Measurements from ENCODE around the gene CUL9. TPM values are rescaled to one million over a fixed set of nuclear protein-coding genes. Genes with fewer than 3 reads are reported as not detected.

CUL9 gene
- total RNA-seq, 2 experiments from 2014 or later, result 50.0 to 51.2 TPM

- H3K4me3 Mint-ChIP-seq, result no peak overlapping the region
- no peaks in the 10 kb centered on the region for H3K9me3 Mint-ChIP-seq (ENCODE audit: insufficient read depth)
- POLR2A ChIA-PET, result interaction anchor here (1.4 kb wide), 1 partner anchor 11 kb away, joined by 4 read pairs; no protein-coding TSS in a partner anchor
- ATAC-seq, result no peak
- H3K4me1 Mint-ChIP-seq (ENCODE audit: low read depth), result peaks cover 18% of the 10 kb centered on the region
- no peak overlapping the region for H3K27ac Mint-ChIP-seq
- H3K36me3 Mint-ChIP-seq (ENCODE audit: low read depth), result peaks cover 25% of the 10 kb centered on the region
- no peaks in the 10 kb centered on the region for H3K27me3 Mint-ChIP-seq (ENCODE audit: low read depth)
- CTCF ChIA-PET, result interaction anchor here (1.0 kb wide), 1 partner anchor 38 kb away, joined by 3 read pairs; the partner anchor contains the start of gene CUL9
- DNase-seq, result no peak
Observed at GRCh38 chr6:43219814-43220213, 37.8 kb downstream of the CUL9 start.

GRCh38 chr6:43220439-43220951, 38.5 kb downstream of the CUL9 start:
- Mint-ChIP-seq H3K9me3 (ENCODE audit: insufficient read depth) (no peaks in the 10 kb centered on the region), H3K27me3 (ENCODE audit: low read depth) (no peaks in the 10 kb centered on the region), H3K36me3 (ENCODE audit: low read depth) (peaks cover 27% of the 10 kb centered on the region), H3K27ac (no peak overlapping the region), H3K4me3 (no peak overlapping the region), H3K4me1 (ENCODE audit: low read depth) (peaks cover 24% of the 10 kb centered on the region)
- DNase-seq, result no peak
- CTCF ChIA-PET, result interaction anchor here (0.8 to 1.0 kb wide), 2 partner anchors 9 to 38 kb away, joined by 3 read pairs; partner anchors contain the start of gene CUL9
- POLR2A ChIA-PET, result no interaction called here
- ATAC-seq, result no peak

GRCh38 chr6:43221046-43221972, 39.3 kb downstream of the CUL9 start:
- H3K9me3 Mint-ChIP-seq (ENCODE audit: insufficient read depth), result no peaks in the 10 kb centered on the region
- ATAC-seq (no peak), DNase-seq (no peak)
- peaks cover 32% of the 10 kb centered on the region for H3K36me3 Mint-ChIP-seq (ENCODE audit: low read depth)
- peaks cover 32% of the 10 kb centered on the region for H3K4me1 Mint-ChIP-seq (ENCODE audit: low read depth)
- CTCF ChIA-PET, result interaction anchor here (0.8 to 1.0 kb wide), 2 partner anchors 8 to 39 kb away, joined by 3 read pairs; partner anchors contain the start of gene CUL9
- H3K4me3 Mint-ChIP-seq, result no peak overlapping the region
- no peaks in the 10 kb centered on the region for H3K27me3 Mint-ChIP-seq (ENCODE audit: low read depth)
- H3K27ac Mint-ChIP-seq, result peak overlapping the region; percentile 20
- POLR2A ChIA-PET, result interaction anchor here (0.6 kb wide), 1 partner anchor 242 kb away, joined by 3 read pairs; the partner anchor contains the start of gene PEX6

GRCh38 chr6:43222418-43223059, 40.5 kb downstream of the CUL9 start:
- ATAC-seq, result no peak
- H3K4me3 Mint-ChIP-seq, result no peak overlapping the region

GRCh38 chr6:43223175-43223574, 41.2 kb downstream of the CUL9 start:
- ChIA-PET CTCF (interaction anchor here (1.5 to 1.6 kb wide), 2 partner anchors 23 to 51 kb away, joined by 6 to 8 read pairs; no protein-coding TSS in a partner anchor), POLR2A (no interaction called here)
- Mint-ChIP-seq H3K27me3 (ENCODE audit: low read depth) (no peaks in the 10 kb centered on the region), H3K9me3 (ENCODE audit: insufficient read depth) (no peaks in the 10 kb centered on the region), H3K4me1 (ENCODE audit: low read depth) (peaks cover 45% of the 10 kb centered on the region), H3K36me3 (ENCODE audit: low read depth) (peaks cover 32% of the 10 kb centered on the region), H3K27ac (no peak overlapping the region), H3K4me3 (no peak overlapping the region)
- ATAC-seq (no peak), DNase-seq (no peak)

More at GRCh38 chr6:43222418-43223059, 40.5 kb downstream of the CUL9 start:
- POLR2A ChIA-PET, result interaction anchor here (0.6 kb wide), 1 partner anchor 244 kb away, joined by 3 read pairs; the partner anchor contains the start of gene PEX6
- DNase-seq, result no peak
- H3K9me3 Mint-ChIP-seq (ENCODE audit: insufficient read depth), result no peaks in the 10 kb centered on the region
- CTCF ChIA-PET, result no interaction called here
- H3K27ac Mint-ChIP-seq, result no peak overlapping the region
- H3K4me1 Mint-ChIP-seq (ENCODE audit: low read depth), result peaks cover 38% of the 10 kb centered on the region
- peaks cover 34% of the 10 kb centered on the region for H3K36me3 Mint-ChIP-seq (ENCODE audit: low read depth)
- no peaks in the 10 kb centered on the region for H3K27me3 Mint-ChIP-seq (ENCODE audit: low read depth)

GRCh38 chr6:43226192-43226851, 44.3 kb downstream of the CUL9 start:
- ATAC-seq, result no peak
- ChIA-PET POLR2A (no interaction called here), CTCF (no interaction called here)
- Mint-ChIP-seq H3K4me3 (no peak overlapping the region), H3K36me3 (ENCODE audit: low read depth) (peaks cover 26% of the 10 kb centered on the region), H3K27ac (peak overlapping the region; percentile 77), H3K9me3 (ENCODE audit: insufficient read depth) (no peaks in the 10 kb centered on the region), H3K4me1 (ENCODE audit: low read depth) (peaks cover 58% of the 10 kb centered on the region), H3K27me3 (ENCODE audit: low read depth) (peaks cover 3% of the 10 kb centered on the region)
- no peak for DNase-seq

- Mint-ChIP-seq H3K27ac (peak within 1 kb of the TSS; percentile 86), H3K9me3 (ENCODE audit: insufficient read depth) (no peaks in the 10 kb centered on the region), H3K27me3 (ENCODE audit: low read depth) (peaks cover 8% of the 10 kb centered on the region), H3K4me1 (ENCODE audit: low read depth) (peaks cover 46% of the 10 kb centered on the region), H3K4me3 (peak within 1 kb of the TSS; percentile 82), H3K36me3 (ENCODE audit: low read depth) (peaks cover 19% of the 10 kb centered on the region)
- DNase-seq (peak; percentile 78), ATAC-seq (peak; percentile 90)
- POLR2A ChIA-PET, result interaction anchor here (0.7 to 1.5 kb wide), 7 partner anchors 11 to 277 kb away, joined by 3 to 5 read pairs (median 3); partner anchors contain the start of gene TTBK1
- CTCF ChIA-PET, result interaction anchor here (0.6 to 3.0 kb wide), 33 partner anchors 8 to 288 kb away, joined by 3 to 36 read pairs (median 3); partner anchors contain the start of genes CUL9, POLR1C, SRF and TJAP1
Observed at GRCh38 chr6:43228951-43229802, 47.2 kb downstream of the CUL9 start, which contains the start of gene DNPH1. TSS of gene DNPH1 (minus strand) at chr6:43229481. CDS start at chr6:43229456, 25 bp downstream.

- ChIA-PET CTCF (interaction anchor here (0.6 to 3.0 kb wide), 16 partner anchors 8 to 209 kb away, joined by 3 to 36 read pairs (median 6); partner anchors contain the start of genes CUL9, SRF and TTBK1), POLR2A (interaction anchor here (0.7 to 1.5 kb wide), 6 partner anchors 12 to 600 kb away, joined by 3 to 5 read pairs (median 3); partner anchors contain the start of gene TTBK1)
- H3K9me3 Mint-ChIP-seq (ENCODE audit: insufficient read depth), result no peaks in the 10 kb centered on the region
- peaks cover 14% of the 10 kb centered on the region for H3K36me3 Mint-ChIP-seq (ENCODE audit: low read depth)
- H3K27ac Mint-ChIP-seq, result peak overlapping the region; percentile 86
- H3K27me3 Mint-ChIP-seq (ENCODE audit: low read depth), result peaks cover 8% of the 10 kb centered on the region
- ATAC-seq (no peak), DNase-seq (no peak)
- H3K4me1 Mint-ChIP-seq (ENCODE audit: low read depth), result peaks cover 39% of the 10 kb centered on the region
- peak overlapping the region; percentile 80 for H3K4me3 Mint-ChIP-seq
Observed at GRCh38 chr6:43229803-43230620, 48.0 kb downstream of the CUL9 start.

GRCh38 chr6:43231053-43231452, 49.1 kb downstream of the CUL9 start:
- Mint-ChIP-seq H3K4me1 (ENCODE audit: low read depth) (peaks cover 29% of the 10 kb centered on the region), H3K4me3 (no peak overlapping the region), H3K27ac (no peak overlapping the region), H3K27me3 (ENCODE audit: low read depth) (peaks cover 8% of the 10 kb centered on the region), H3K36me3 (ENCODE audit: low read depth) (peaks cover 9% of the 10 kb centered on the region), H3K9me3 (ENCODE audit: insufficient read depth) (no peaks in the 10 kb centered on the region)
- ATAC-seq (no peak), DNase-seq (no peak)
- ChIA-PET CTCF (interaction anchor here (0.9 to 3.0 kb wide), 4 partner anchors 14 to 167 kb away, joined by 3 to 36 read pairs (median 4); partner anchors contain the start of gene TTBK1), POLR2A (no interaction called here)
